H7 (cell line): ENCODE measurements around the gene MAP6. TPM values are rescaled to one million over a fixed set of nuclear protein-coding genes. Genes with fewer than 3 reads are reported as not detected.

Source experiments
- DNase-seq: peaks from one replicate; pipeline ENCODE4 v3.0.0; 2012
- H3K27me3 ChIP-seq: 2 replicates; pipeline ENCODE4 v1.6.0; 2011; ENCODE audit warnings: mild to moderate bottlenecking, low read length; ENCODE audit not compliant: control insufficient read depth, insufficient read depth
- H3K36me3 ChIP-seq: replicated peaks from 2 replicates; pipeline ENCODE4 v1.5.1; 2011; ENCODE audit warnings: low read length; ENCODE audit not compliant: control insufficient read depth, insufficient read depth
- H3K4me3 ChIP-seq: 2 replicates; pipeline ENCODE4 v1.5.1; 2011; ENCODE audit warnings: low read depth, mild to moderate bottlenecking, control low read depth, low read length, moderate library complexity; ENCODE audit not compliant: insufficient read depth
- total RNA-seq: library from RNA; depleted of rRNA; stranded (reverse); fragments of >200 nt; shearing (Covaris generic); gene quantifications from 2 replicates; pipeline ENCODE4 v1.2.3, GENCODE V29; 2014

MAP6 gene
- total RNA-seq, 1 experiment from 2014 or later, result 0.31 TPM

GRCh38 chr11:75679566-75679965 lies 10.7 kb upstream of the MAP6 start:
- Histone ChIP-seq H3K36me3 (no peaks in the 10 kb centered on the region), H3K27me3 (no peaks in the 10 kb centered on the region; the same call in 1 of the 2 replicates), H3K4me3 (no peak overlapping the region)
- DNase-seq, result no peak

GRCh38 chr11:75678620-75679259 lies 9.9 kb upstream of the MAP6 start:
- no peak for DNase-seq
- no peaks in the 10 kb centered on the region for H3K36me3 ChIP-seq
- no peaks in the 10 kb centered on the region; the same call in 1 of the 2 replicates for H3K27me3 ChIP-seq
- no peak overlapping the region for H3K4me3 ChIP-seq

- H3K27me3 ChIP-seq, result no peaks in the 10 kb centered on the region; the same call in 1 of the 2 replicates
- no peak for DNase-seq
Observed at GRCh38 chr11:75677909-75678308, 9.1 kb upstream of the MAP6 start.

DNA sequence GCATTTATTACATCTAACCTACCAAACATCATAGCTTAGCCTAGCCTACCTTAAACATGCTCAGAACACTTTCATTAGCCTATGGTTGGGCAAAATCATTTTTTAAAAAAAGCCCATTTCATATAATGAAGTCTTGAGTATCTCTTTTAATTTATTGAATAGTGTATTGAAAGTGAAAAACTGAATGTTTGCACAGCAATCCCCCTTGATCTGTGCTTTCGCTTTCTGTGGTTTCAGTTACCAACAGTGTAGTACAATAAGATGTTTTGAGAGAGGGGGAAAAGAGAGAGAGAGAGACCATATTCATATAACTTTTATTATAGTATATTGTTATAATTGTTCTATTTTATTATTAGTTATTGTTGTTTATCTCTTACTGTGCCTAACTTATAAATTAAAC lies 8.4 kb upstream of the MAP6 start:
- Histone ChIP-seq H3K36me3 (no peaks in the 10 kb centered on the region), H3K4me3 (no peak overlapping the region), H3K27me3 (no peaks in the 10 kb centered on the region; the same call in 1 of the 2 replicates)
- no peak for DNase-seq

More at GRCh38 chr11:75677909-75678308, 9.1 kb upstream of the MAP6 start:
- Histone ChIP-seq H3K36me3 (no peaks in the 10 kb centered on the region), H3K4me3 (no peak overlapping the region)

GRCh38 chr11:75673977-75674582 lies 5.2 kb upstream of the MAP6 start:
- H3K36me3 ChIP-seq, result no peaks in the 10 kb centered on the region
- no peak for DNase-seq
- peaks cover 31% of the 10 kb centered on the region for H3K27me3 ChIP-seq
- H3K4me3 ChIP-seq, result no peak overlapping the region

DNA sequence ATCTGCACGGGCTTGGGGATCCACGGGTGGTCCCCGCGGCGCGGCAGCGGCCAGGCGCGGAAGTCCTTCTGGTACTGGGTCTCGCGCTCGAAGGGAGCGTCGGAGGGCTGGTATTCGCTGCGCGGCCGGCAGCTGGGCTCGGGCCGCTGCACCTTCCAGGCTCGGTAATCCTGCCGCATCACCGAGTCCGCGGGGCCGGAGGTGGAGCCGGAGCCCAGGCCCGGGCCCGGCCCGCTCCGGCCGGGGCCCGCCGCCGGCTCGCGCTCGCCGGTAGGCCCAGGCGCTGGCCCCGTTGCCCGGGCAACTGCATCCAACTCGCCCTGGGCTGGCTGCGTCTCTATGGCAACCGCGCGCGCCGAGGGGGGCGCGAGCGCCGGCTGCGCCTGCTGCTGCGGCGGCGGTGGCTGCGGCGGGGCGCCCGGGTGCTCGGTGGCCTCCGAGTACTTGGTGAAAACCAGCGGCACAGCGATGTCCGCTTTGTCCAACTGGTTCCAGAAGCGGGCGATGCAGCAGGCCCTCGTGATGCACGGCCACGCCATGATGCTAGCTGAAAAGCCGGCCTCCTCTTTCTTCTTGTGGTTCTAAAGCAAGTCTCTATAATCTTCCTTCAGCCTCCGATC lies 897 bp downstream of the MAP6 start:
- Histone ChIP-seq H3K4me3 (peak overlapping the region; percentile 47), H3K36me3 (no peaks in the 10 kb centered on the region), H3K27me3 (peaks cover 77% of the 10 kb centered on the region)
- DNase-seq, result peak; percentile 95

DNA sequence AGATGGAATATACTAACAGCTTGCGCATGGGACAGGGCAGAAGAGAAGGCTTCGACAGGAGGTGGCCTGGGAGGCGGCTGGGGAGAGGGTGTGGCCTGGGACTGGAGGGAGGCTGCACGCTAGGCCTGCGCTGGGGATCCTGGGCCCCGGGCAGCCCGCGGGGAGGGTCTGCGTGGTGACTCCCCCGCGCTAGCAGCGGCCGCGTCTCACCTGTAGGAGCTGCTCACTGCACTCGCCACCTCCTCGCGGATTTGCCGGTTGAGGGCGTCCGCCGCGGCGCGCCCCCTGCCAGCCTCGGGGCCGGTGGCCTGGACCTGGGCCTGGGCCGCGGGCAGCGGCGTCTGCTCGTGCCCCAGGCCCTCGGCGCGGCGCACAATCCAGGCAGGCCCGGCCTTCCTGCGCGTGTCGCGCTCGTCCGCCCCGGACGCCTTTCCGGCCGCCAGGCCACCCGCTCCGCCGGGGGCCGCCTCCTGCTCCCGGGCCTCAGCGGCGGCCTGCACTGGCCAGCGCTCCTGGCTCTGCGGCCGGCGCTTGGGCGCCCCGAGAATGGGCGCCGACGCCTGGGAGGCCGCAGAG lies 1.5 kb downstream of the MAP6 start:
- peaks cover 77% of the 10 kb centered on the region for H3K27me3 ChIP-seq
- H3K4me3 ChIP-seq, result peak overlapping the region; percentile 47
- DNase-seq, result peak; percentile 81
- no peaks in the 10 kb centered on the region for H3K36me3 ChIP-seq

DNA sequence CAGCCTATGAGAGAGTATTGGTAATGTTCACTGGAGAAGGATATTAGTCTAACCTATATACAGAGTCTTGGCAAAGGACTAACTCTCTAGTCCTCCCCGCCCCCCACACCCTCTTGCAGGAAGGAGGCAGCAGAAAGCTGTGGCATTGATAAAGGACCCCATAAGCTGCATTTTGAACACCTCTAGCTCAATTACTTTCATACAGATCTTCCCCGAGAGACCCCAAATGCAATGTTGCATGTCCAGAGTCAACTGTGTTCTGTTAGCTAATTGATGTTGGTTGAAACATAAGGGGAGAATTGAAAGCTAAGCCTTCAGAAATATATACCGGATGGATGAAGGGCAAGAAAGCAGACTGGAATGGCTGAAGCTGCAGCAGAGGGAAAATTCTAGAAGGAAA lies 2.8 kb downstream of the MAP6 start:
- no peak for DNase-seq
- Histone ChIP-seq H3K36me3 (no peaks in the 10 kb centered on the region), H3K4me3 (no peak overlapping the region), H3K27me3 (peaks cover 65% of the 10 kb centered on the region)

DNA sequence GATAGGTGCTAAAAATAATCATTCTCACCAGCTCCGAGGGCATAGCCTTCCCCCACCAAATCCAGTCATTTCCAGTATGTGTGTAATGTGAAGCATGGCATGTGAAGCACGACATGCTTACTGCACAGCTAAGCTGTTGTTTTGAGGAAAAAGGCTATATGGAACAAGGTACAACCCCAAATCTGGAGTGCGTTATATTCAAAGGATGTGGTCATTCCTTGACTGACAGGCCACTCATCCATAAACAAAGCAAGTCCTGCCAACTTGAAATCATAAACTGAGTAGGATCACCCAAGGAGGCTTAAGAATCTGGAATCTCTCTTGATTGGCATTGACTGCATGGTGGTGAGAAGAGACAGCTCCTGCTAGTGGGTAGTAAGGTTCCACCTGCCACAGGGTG lies 3.7 kb downstream of the MAP6 start:
- H3K27me3 ChIP-seq, result peaks cover 56% of the 10 kb centered on the region

GRCh38 chr11:75664389-75664788 lies 4.4 kb downstream of the MAP6 start:
- Histone ChIP-seq H3K27me3 (peaks cover 49% of the 10 kb centered on the region), H3K4me3 (no peak overlapping the region), H3K36me3 (no peaks in the 10 kb centered on the region)
- no peak for DNase-seq

More for the DNA sequence above, 3.7 kb downstream of the MAP6 start:
- DNase-seq, result no peak
- H3K36me3 ChIP-seq, result no peaks in the 10 kb centered on the region
- no peak overlapping the region for H3K4me3 ChIP-seq

DNA sequence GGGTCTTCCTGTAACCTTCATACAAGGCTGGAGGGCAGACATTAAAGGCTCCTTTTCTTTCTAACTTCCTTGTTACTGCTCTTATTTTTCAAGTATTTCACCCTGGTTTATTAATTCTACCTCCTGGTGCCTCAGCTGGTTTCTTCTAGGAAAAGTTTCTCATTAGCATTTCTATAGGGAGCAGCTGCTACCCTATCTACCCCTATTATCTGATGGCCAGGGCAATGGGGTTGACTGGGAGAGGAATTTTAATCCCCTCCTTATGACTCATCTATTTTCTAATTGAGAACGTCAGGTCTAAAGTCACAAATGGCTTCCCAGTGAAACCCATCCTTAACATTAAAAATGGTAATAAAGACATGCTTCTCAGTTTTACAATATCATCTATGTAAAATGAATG lies 5.0 kb downstream of the MAP6 start:
- peak; percentile 65 for DNase-seq
- peaks cover 43% of the 10 kb centered on the region for H3K27me3 ChIP-seq

GRCh38 chr11:75659836-75660235 lies 9.0 kb downstream of the MAP6 start:
- Histone ChIP-seq H3K4me3 (no peak overlapping the region), H3K27me3 (peaks cover 5% of the 10 kb centered on the region), H3K36me3 (no peaks in the 10 kb centered on the region)
- DNase-seq, result no peak

More for the DNA sequence above, 5.0 kb downstream of the MAP6 start:
- no peak overlapping the region for H3K4me3 ChIP-seq
- H3K36me3 ChIP-seq, result no peaks in the 10 kb centered on the region

GRCh38 chr11:75656044-75656727 lies 12.7 kb downstream of the MAP6 start:
- no peaks in the 10 kb centered on the region for H3K27me3 ChIP-seq
- H3K4me3 ChIP-seq, result no peak overlapping the region
- no peaks in the 10 kb centered on the region for H3K36me3 ChIP-seq
- no peak for DNase-seq

DNA sequence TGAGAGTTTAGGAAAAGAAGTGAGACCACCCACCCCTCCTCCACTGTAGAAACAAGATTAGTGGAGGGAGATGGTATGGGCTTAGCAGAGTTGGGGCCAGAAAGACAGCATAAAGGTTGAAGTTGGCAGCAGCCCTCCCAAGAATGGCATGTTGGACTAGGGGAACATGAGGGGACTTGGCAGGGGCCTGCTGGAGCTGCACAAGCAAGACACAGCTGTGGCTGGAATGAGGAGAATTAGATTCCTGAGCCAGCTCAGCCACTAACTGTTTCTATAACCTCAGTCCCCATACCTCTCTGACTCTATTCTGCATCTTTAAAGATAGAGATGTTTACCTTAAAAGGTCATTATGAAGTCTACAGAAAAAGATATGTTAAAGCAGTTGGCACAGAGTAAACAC lies 13.2 kb downstream of the MAP6 start:
- DNase-seq, result no peak
- no peak overlapping the region for H3K4me3 ChIP-seq
- no peaks in the 10 kb centered on the region for H3K27me3 ChIP-seq
- no peaks in the 10 kb centered on the region for H3K36me3 ChIP-seq
